GM23248 (cell line): ENCODE results near the gene TNIP1. TPM values are rescaled to one million over a fixed set of nuclear protein-coding genes. Genes with fewer than 3 reads are reported as not detected.

Source experiments
- DNase-seq: peaks from one replicate; pipeline ENCODE4 v3.0.0-alpha.2; 2015
- H2AFZ ChIP-seq: fragments of 200-600 bp; sonication (generic); 2 replicates; pipeline ENCODE4 v1.6.1; 2016; ENCODE audit warnings: antibody characterized with exemption
- H3F3A ChIP-seq: fragments of 200-600 bp; sonication (generic); 2 replicates; pipeline ENCODE4 v1.6.1; 2016; ENCODE audit warnings: mild to moderate bottlenecking, antibody characterized with exemption, mixed run types; ENCODE audit not compliant: insufficient read depth
- H3K27ac ChIP-seq: fragments of 200-600 bp; sonication (generic); 2 replicates; pipeline ENCODE4 v1.5.1; 2016; ENCODE audit warnings: mild to moderate bottlenecking
- H3K27me3 ChIP-seq: fragments of 200-600 bp; sonication (generic); replicated peaks from 2 replicates; pipeline ENCODE4 v1.6.1; 2016; ENCODE audit warnings: mild to moderate bottlenecking; ENCODE audit not compliant: insufficient read depth
- H3K36me3 ChIP-seq: fragments of 200-600 bp; sonication (generic); 2 replicates; pipeline ENCODE4 v1.6.1; 2016; ENCODE audit warnings: low read depth, mild to moderate bottlenecking
- H3K4me1 ChIP-seq: fragments of 200-600 bp; sonication (generic); 2 replicates; pipeline ENCODE4 v1.6.1; 2016; ENCODE audit warnings: mild to moderate bottlenecking; ENCODE audit not compliant: insufficient read depth
- H3K4me2 ChIP-seq: fragments of 200-600 bp; sonication (generic); one replicate; pipeline ENCODE4 v1.6.1; 2016; ENCODE audit warnings: mild to moderate bottlenecking; ENCODE audit not compliant: unreplicated experiment
- H3K4me3 ChIP-seq: fragments of 200-600 bp; sonication (generic); 2 replicates; pipeline ENCODE4 v1.5.1; 2016; ENCODE audit warnings: mild to moderate bottlenecking
- H3K79me2 ChIP-seq: fragments of 200-600 bp; sonication (generic); 2 replicates; pipeline ENCODE4 v1.6.1; 2016; ENCODE audit warnings: mild to moderate bottlenecking; ENCODE audit not compliant: insufficient read depth
- H3K9ac ChIP-seq: fragments of 200-600 bp; sonication (generic); 2 replicates; pipeline ENCODE4 v1.6.1; 2016; ENCODE audit warnings: mild to moderate bottlenecking
- H3K9me2 ChIP-seq: fragments of 200-600 bp; sonication (generic); 2 replicates; pipeline ENCODE4 v1.6.1; 2016; ENCODE audit warnings: mixed run types, mild to moderate bottlenecking, moderate library complexity; ENCODE audit not compliant: insufficient read depth
- H3K9me3 ChIP-seq: fragments of 200-600 bp; sonication (generic); one replicate; pipeline ENCODE4 v1.6.1; 2017; ENCODE audit warnings: low read depth
- H4K20me1 ChIP-seq: fragments of 200-600 bp; sonication (generic); 2 replicates; pipeline ENCODE4 v1.6.0; 2016; ENCODE audit not compliant: insufficient read depth
- EZH2 ChIP-seq: fragments of 200-600 bp; sonication (generic); IDR thresholded peaks from 2 replicates; pipeline ENCODE4 v1.6.1; 2018; ENCODE audit warnings: antibody characterized with exemption, mild to moderate bottlenecking; ENCODE audit not compliant: insufficient read depth, poor library complexity, severe bottlenecking
- EZH2phosphoT487 ChIP-seq: fragments of 200-600 bp; sonication (generic); IDR thresholded peaks from 2 replicates; pipeline ENCODE4 v1.6.1; 2018; ENCODE audit warnings: antibody characterized with exemption, moderate library complexity, mild to moderate bottlenecking, low read depth; ENCODE audit not compliant: insufficient read depth
- WGBS, 2 experiments: methylation state at CpG; one replicate each; pipeline ENCODE4 v1.1.6; 2015 to 2017; ENCODE audit warnings: low lambda C conversion rate in 2 of 2, low coverage in 1 of 2; ENCODE audit errors: missing lambda C conversion rate in 2 of 2; 5-methylcytosine and 5-hydroxymethylcytosine counted together
- in situ Hi-C: fragments of 300-500 bp; cut with MboI; formaldehyde crosslinking; loops from 2 replicates; pipeline ENCODE4 v1.15.0; 2020
- polyA plus RNA-seq: library from polyadenylated mRNA; unstranded; fragments of >200 nt; fragmentation: Nextera tagmentation; extraction: Ambion mirVana; gene quantifications from 2 replicates; pipeline ENCODE4 v1.2.1, GENCODE V29; 2016
- total RNA-seq: library from RNA; depleted of rRNA; stranded (reverse); fragments of >200 nt; shearing (Covaris generic); gene quantifications from 2 replicates; pipeline ENCODE4 v1.2.3, GENCODE V29; 2014

The TNIP1 gene
- total and polyA plus RNA-seq, 2 experiments from 2014 or later = 43.2 to 88.8 TPM

DNA sequence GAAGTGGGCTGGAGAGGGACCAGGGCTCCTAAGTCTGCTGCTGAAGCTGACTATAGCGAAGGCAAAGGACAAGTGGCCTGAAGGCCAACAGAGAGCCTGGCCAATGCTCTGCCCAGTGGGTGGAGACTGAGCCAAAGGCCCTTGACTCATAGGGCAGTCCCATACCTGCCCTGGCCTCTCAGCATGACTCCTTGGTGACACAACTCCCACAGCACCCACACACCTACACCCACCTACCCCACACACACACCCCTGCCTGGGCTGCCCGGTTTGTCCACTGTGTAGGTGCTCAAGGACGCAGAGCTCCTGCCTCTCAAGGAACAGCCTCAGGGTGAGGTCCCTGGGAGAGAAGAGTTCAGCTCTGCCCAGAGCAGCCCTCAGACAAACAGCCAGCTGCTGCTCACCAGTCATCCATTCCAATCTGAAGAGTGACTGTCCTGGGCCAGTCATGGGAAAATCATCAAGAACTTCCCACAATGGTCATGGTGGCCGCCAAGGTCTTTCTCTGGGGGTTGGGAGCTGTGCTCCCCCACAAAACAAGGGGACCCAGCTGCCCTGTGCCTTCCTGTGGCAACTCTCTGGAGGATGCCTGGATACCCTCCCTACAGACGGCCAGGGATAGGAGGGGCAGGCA lies 5.0 kb downstream of the TNIP1 start:
- Histone ChIP-seq H3K36me3 (no peaks in the 10 kb centered on the region), H3K9me3 (no peaks in the 10 kb centered on the region), H3F3A (peaks cover 46% of the 10 kb centered on the region), H3K9ac (peak overlapping the region; percentile 45; the same call in 1 of the 2 replicates), H3K4me1 (peaks cover 58% of the 10 kb centered on the region), H3K27ac (peak overlapping the region; percentile 87), H3K4me2 (peak overlapping the region; percentile 25), H3K27me3 (no peaks in the 10 kb centered on the region), H4K20me1 (no peaks in the 10 kb centered on the region), H2AFZ (no peak overlapping the region), H3K9me2 (no peaks in the 10 kb centered on the region), H3K4me3 (no peak overlapping the region), H3K79me2 (peaks cover 89% of the 10 kb centered on the region)
- 34 to 51% methylated on average over 5 of the region's 5 CpGs for WGBS, 2 experiments
- peak; percentile 88 for DNase-seq
- in situ Hi-C loops = no loop called here
- TF ChIP-seq EZH2 (no peak), EZH2phosphoT487 (no peak)

DNA sequence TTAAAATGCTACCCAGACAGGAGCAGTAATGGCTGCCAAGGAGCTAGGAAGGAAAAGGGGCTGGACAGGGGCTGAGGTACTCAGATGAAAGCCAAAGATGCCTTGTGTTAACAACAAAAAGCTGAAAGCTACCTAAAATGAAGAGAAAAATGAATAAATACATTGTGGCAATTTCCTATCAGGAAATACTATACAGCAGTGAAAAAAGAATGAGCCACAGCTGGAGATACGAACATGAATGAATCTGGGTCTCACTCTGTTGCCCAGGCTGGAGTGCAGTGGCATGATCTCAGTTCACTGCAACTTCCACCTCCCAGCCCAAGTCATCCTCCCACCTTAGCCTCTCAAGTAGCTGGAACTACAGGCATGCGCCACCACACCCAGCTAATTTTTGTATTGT lies 6.3 kb downstream of the TNIP1 start:
- Histone ChIP-seq H3K9me3 (no peaks in the 10 kb centered on the region), H2AFZ (no peak overlapping the region), H3K9me2 (no peaks in the 10 kb centered on the region), H4K20me1 (no peaks in the 10 kb centered on the region), H3K27ac (no peak overlapping the region), H3F3A (peaks cover 46% of the 10 kb centered on the region), H3K9ac (no peak overlapping the region), H3K4me2 (no peak overlapping the region), H3K27me3 (no peaks in the 10 kb centered on the region), H3K4me1 (peaks cover 62% of the 10 kb centered on the region), H3K79me2 (peaks cover 93% of the 10 kb centered on the region), H3K4me3 (no peak overlapping the region), H3K36me3 (no peaks in the 10 kb centered on the region)
- TF ChIP-seq EZH2phosphoT487 (no peak), EZH2 (no peak)
- no peak for DNase-seq
- 95 to 97% methylated on average over 2 of the region's 2 CpGs for WGBS, 2 experiments
- in situ Hi-C loops = no loop called here

DNA sequence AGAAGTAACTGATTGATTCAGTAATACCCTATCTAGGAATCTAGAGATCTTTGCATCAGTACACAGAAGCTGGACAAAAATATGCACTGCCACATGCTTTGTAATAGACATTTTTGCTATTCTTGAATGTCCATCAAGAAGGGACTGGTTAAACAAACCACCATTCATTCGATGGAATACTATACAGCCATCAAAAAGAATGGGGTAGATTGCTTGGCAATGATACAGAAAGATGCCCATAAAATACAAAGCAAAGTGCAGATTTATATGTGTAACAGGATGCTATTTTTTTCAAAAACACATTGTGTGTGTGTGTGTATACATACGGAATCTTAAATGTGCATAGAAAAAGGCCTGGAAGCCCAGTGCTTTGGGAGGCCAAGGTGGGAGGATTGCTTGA lies 7.6 kb downstream of the TNIP1 start:
- H3K9me3 ChIP-seq = no peaks in the 10 kb centered on the region

DNA sequence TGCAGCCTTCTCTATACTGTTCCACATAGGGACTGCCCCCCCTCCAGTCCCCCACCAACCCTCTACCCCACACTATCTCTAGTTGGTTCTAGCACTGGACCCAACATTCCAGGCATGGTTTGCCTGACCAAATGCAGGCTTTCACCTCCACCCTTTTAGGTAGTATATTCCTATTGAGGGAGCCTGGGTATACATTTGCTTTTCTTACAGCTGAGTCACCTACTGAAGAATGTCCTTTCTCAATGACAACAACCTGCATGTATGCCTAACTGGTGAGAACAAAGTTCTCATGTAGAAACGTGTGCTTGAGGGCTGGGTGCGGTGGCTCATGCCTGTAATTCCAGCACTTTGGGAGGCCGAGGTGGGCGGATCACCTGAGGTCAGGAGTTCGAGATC lies 8.2 kb downstream of the TNIP1 start:
- Histone ChIP-seq H4K20me1 (no peaks in the 10 kb centered on the region), H3K27me3 (no peaks in the 10 kb centered on the region), H3K27ac (peak overlapping the region; percentile 69), H3K36me3 (no peaks in the 10 kb centered on the region), H3F3A (peaks cover 43% of the 10 kb centered on the region), H3K4me2 (no peak overlapping the region), H3K79me2 (peaks cover 93% of the 10 kb centered on the region), H3K4me3 (no peak overlapping the region), H3K9me2 (no peaks in the 10 kb centered on the region), H3K9ac (peak overlapping the region; percentile 39; the same call in 1 of the 2 replicates), H2AFZ (no peak overlapping the region), H3K4me1 (peaks cover 55% of the 10 kb centered on the region), H3K9me3 (no peaks in the 10 kb centered on the region)
- WGBS, 2 experiments = 57 to 58% methylated on average over 5 of the region's 5 CpGs
- in situ Hi-C loops = no loop called here
- no peak for TF ChIP-seq EZH2
- TF ChIP-seq EZH2phosphoT487 = no peak
- DNase-seq = peak; percentile 79

More for the DNA sequence above, 7.6 kb downstream of the TNIP1 start:
- H3K9ac ChIP-seq = 0 out of 2 replicates have a peak overlapping the region, but pooled peaks have one; percentile 10
- H3F3A ChIP-seq = peaks cover 43% of the 10 kb centered on the region
- peaks cover 93% of the 10 kb centered on the region for H3K79me2 ChIP-seq
- DNase-seq = no peak
- H3K9me2 ChIP-seq = no peaks in the 10 kb centered on the region
- peak overlapping the region; percentile 69 for H3K27ac ChIP-seq
- no peaks in the 10 kb centered on the region for H3K36me3 ChIP-seq
- H3K4me3 ChIP-seq = no peak overlapping the region
- TF ChIP-seq EZH2phosphoT487 = no peak
- no peak for TF ChIP-seq EZH2
- H3K4me2 ChIP-seq = no peak overlapping the region
- no peak overlapping the region for H2AFZ ChIP-seq
- H3K4me1 ChIP-seq = peaks cover 55% of the 10 kb centered on the region
- WGBS, 2 experiments = 91 to 95% methylated on average over 2 of the region's 2 CpGs
- no peaks in the 10 kb centered on the region for H4K20me1 ChIP-seq
- in situ Hi-C loops = no loop called here
- H3K27me3 ChIP-seq = no peaks in the 10 kb centered on the region
